Lung (tissue), 12 donors: Measurements from ENCODE around the gene COL4A3. TPM values are rescaled to one million over a fixed set of nuclear protein-coding genes. Genes with fewer than 3 reads are reported as not detected.
A peak's percentile ranks its signal among the peaks of the same experiment; 100 is the strongest.

Experiments used
- ATAC-seq: fragments of 200-7000 bp; cut with Tn5 transposase; one replicate; pipeline ENCODE4 v1.9.1; 2020; ENCODE audit warnings: moderate number of reproducible peaks; ENCODE audit not compliant: insufficient read depth, low FRiP score
- DNase-seq, 3 donors: peaks; one replicate each; pipeline ENCODE4 v3.0.0-alpha.2; 2013 to 2017
- H3K27ac ChIP-seq, 2 donors: one replicate each; pipeline ENCODE4 v1.5.1; 2013; ENCODE audit warnings: mild to moderate bottlenecking in 2 of 2, moderate library complexity in 2 of 2, control low read depth in 1 of 2, inconsistent platforms in 1 of 2, low read depth in 1 of 2, low read length in 1 of 2
- H3K27me3 ChIP-seq, 3 donors: one replicate each; pipeline ENCODE4 v1.5.1; 2013; ENCODE audit warnings: low read length in 2 of 3; ENCODE audit not compliant: control insufficient read depth in 3 of 3, insufficient read depth in 3 of 3
- H3K36me3 ChIP-seq, 4 donors: one replicate each; pipeline ENCODE4 v1.5.1; 2013; ENCODE audit warnings: low read length in 4 of 4, mild to moderate bottlenecking in 1 of 4, moderate library complexity in 1 of 4; ENCODE audit not compliant: control insufficient read depth in 4 of 4, insufficient read depth in 4 of 4
- H3K4me1 ChIP-seq, 5 donors: one replicate each; pipeline ENCODE4 v1.5.1; 2013; ENCODE audit warnings: low read length in 5 of 5, mild to moderate bottlenecking in 2 of 5, moderate library complexity in 1 of 5; ENCODE audit not compliant: control insufficient read depth in 5 of 5, insufficient read depth in 5 of 5
- H3K4me3 ChIP-seq: one replicate; pipeline ENCODE4 v1.5.1; 2013; ENCODE audit warnings: mild to moderate bottlenecking, control low read depth, moderate library complexity
- H3K9ac ChIP-seq, 2 donors: one replicate each; pipeline ENCODE4 v1.5.1; 2013; ENCODE audit warnings: low read length in 2 of 2, control low read depth in 1 of 2; ENCODE audit not compliant: insufficient read depth in 1 of 2
- H3K9me3 ChIP-seq, 4 donors: one replicate each; pipeline ENCODE4 v1.5.1; 2013; ENCODE audit warnings: low read length in 3 of 4, mild to moderate bottlenecking in 1 of 4, moderate library complexity in 1 of 4; ENCODE audit not compliant: control insufficient read depth in 4 of 4, insufficient read depth in 3 of 4
- WGBS, 2 donors: extraction: QIAGEN DNeasy Blood & Tissue Kit; methylation state at CpG; one replicate each; pipeline ENCODE4 v1.1.7; 2013; 5-methylcytosine and 5-hydroxymethylcytosine counted together
- polyA plus RNA-seq, 2 donors: library from polyadenylated mRNA; stranded (reverse); fragments of 200-250 nt; gene quantifications; one replicate each; pipeline ENCODE4 v1.2.1, GENCODE V29; 2013
- total RNA-seq, 2 donors: library from RNA; depleted of rRNA in 1 of 2; stranded (reverse); fragments of >200 nt in 1 of 2; gene quantifications; one replicate each; pipeline ENCODE4 v1.2.1, GENCODE V29; 2014 to 2021
- TF ChIP-seq, protein P1 (sequence below): IDR thresholded peaks from 2 replicates; pipeline ENCODE4 v1.5.1; 2012; ENCODE audit warnings: mild to moderate bottlenecking; ENCODE audit errors: control extremely low read depth, extremely low read depth
- donor health status: control.
- donor health status: control.
- donor health status: Bipolar disorder and iron deficiency.
- donor health status: healthy.
- donor health status: DM: yes; HTN: yes; CAD: no.

COL4A3 gene
- total and polyA plus RNA-seq, 4 donors: 3.5 to 34.2 (median 20.2) TPM

DNA sequence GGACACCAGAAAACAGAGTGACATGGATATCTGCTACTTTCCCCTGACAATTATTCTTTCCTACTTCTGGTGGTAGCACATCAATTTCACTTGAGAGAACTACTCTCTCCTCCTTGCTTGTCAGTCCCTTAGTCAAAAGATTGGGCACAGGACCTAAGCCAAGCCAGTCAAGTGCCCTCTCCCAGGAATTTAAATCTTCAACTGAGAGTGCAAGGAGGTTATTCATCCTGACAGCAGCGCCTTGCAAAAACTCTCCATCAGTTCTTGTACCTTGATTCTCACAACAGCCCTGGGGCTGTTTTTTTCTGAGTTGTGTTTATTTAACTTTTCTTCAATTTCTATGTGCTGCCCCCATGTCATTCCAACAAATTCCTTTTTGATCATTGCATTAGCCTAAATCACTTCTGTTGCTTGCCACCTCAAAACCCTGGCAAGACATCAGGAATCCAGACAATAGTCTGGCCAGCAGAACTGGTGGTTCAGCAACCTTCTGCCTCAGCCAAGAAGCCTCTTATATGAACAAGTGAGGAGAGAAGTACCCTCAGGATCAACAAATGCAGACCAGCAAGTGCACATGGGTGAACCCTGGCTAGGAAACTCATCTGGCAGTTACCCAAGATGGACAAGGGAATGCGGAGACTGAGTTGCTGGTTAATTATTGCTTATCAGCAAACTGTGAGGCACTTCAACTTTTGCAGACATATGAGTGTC, 19.4 kb downstream of the COL4A3 start:
- no peaks in the 10 kb centered on the region for H3K27me3 ChIP-seq
- ATAC-seq (peak; percentile 82), DNase-seq (peak in 2 of 3 donors; percentile 10 to 56)
- H3K27ac ChIP-seq: no peak overlapping the region
- no peaks in the 10 kb centered on the region for H3K36me3 ChIP-seq
- H3K9me3 ChIP-seq: no peaks in the 10 kb centered on the region
- peaks cover 0 to 6% (median 0%) of the 10 kb centered on the region in 5 donors for H3K4me1 ChIP-seq
- TF ChIP-seq, protein P1, sequence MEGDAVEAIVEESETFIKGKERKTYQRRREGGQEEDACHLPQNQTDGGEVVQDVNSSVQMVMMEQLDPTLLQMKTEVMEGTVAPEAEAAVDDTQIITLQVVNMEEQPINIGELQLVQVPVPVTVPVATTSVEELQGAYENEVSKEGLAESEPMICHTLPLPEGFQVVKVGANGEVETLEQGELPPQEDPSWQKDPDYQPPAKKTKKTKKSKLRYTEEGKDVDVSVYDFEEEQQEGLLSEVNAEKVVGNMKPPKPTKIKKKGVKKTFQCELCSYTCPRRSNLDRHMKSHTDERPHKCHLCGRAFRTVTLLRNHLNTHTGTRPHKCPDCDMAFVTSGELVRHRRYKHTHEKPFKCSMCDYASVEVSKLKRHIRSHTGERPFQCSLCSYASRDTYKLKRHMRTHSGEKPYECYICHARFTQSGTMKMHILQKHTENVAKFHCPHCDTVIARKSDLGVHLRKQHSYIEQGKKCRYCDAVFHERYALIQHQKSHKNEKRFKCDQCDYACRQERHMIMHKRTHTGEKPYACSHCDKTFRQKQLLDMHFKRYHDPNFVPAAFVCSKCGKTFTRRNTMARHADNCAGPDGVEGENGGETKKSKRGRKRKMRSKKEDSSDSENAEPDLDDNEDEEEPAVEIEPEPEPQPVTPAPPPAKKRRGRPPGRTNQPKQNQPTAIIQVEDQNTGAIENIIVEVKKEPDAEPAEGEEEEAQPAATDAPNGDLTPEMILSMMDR: no peak
- H3K4me3 ChIP-seq: no peak overlapping the region
- WGBS, 2 donors: 62 to 78% methylated on average over 2 of the region's 2 CpGs
- H3K9ac ChIP-seq: no peak overlapping the region

DNA sequence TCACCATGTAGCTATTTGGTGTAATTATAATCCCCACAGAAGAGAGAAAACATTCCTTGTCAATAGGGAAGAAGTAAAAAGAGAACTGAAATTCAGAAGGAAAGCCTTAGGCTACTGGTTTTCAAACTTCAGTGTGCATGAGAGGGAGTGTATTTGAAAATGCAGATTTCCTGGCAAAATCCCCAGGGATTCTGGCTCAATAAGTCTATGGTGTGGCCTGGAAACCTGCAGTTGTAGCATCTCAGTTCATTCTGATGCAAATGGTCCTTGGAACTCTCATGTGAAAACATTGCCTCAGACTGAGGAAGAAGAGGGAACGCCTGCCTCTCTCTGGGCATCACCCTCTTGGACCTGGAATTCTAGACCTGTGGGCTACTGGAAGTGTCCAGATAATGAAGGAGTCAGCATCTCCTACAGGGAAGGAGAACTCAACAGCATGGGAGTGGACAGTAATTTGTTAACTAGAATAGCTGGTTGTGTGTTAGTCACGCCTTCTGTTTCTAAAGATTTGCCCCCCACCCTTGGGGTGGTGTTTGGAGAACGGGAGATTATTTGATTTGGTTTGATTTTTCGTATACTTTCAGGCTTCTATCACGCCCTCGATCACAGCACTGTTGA, 21.3 kb downstream of the COL4A3 start:
- Histone ChIP-seq H3K4me3 (no peak overlapping the region), H3K27me3 (no peaks in the 10 kb centered on the region), H3K36me3 (no peaks in the 10 kb centered on the region), H3K9me3 (no peaks in the 10 kb centered on the region), H3K4me1 (peaks cover 0 to 9% (median 0%) of the 10 kb centered on the region in 5 donors), H3K9ac (no peak overlapping the region), H3K27ac (no peak overlapping the region)
- TF ChIP-seq, protein P1: no peak
- WGBS, 2 donors: 79 to 83% methylated on average over 6 of the region's 6 CpGs
- DNase-seq (no peak), ATAC-seq (no peak)

DNA sequence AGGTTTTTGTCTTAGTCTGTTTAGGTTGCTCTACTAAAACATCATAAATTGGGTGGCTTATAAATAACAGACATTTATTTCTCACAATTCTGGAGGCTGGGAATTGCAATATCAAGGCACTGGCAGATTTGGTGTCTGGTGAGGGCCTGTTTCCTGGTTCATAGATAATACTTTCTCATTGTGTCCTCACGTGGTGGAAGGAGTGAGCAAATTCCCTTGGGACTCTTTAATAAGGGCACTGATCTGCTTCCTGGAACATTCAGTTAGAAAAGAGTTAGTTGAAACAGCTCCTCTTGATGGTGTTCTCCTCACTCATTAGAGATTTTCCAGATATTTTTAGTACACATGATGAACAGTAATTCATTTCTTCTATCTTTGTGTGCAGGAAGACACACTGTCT, 22.3 kb downstream of the COL4A3 start:
- TF ChIP-seq, protein P1: no peak
- no peak overlapping the region for H3K27ac ChIP-seq
- H3K27me3 ChIP-seq: no peaks in the 10 kb centered on the region
- H3K4me3 ChIP-seq: no peak overlapping the region
- no peak overlapping the region for H3K9ac ChIP-seq
- ATAC-seq (no peak), DNase-seq (no peak)
- H3K36me3 ChIP-seq: no peaks in the 10 kb centered on the region
- H3K4me1 ChIP-seq: peaks cover 0 to 9% (median 0%) of the 10 kb centered on the region in 5 donors
- 28 to 36% methylated on average over 1 of the region's 1 CpG for WGBS, 2 donors
- no peaks in the 10 kb centered on the region for H3K9me3 ChIP-seq
